Activated B cell treated with CpG ODN at 0.5 μM for 24 hours (primary cell): Measurements from ENCODE around the gene MYO1C. TPM values are rescaled to one million over a fixed set of nuclear protein-coding genes. Genes with fewer than 3 reads are reported as not detected.

Source experiments
- ATAC-seq: fragments of 200-7000 bp; cut with Tn5 transposase; one replicate; pipeline ENCODE4 v1.10.0; 2021; ENCODE audit warnings: low read depth, mild to moderate bottlenecking, moderate library complexity
- CTCF ChIA-PET: fragments of 350-600 bp; sonication (Branson Sonifier 250); formaldehyde crosslinking; loops from one replicate; lab custom pipeline; 2021; ENCODE audit warnings: antibody characterized with exemption; lab: Charles Lee
- POLR2A ChIA-PET: fragments of 350-600 bp; sonication (Branson Sonifier 250); formaldehyde crosslinking; loops from one replicate; lab custom pipeline; 2021; ENCODE audit warnings: antibody characterized with exemption; lab: Charles Lee
- DNase-seq: peaks from one replicate; pipeline ENCODE4 v3.0.0; 2022
- H3K27ac Mint-ChIP-seq: one replicate; pipeline ENCODE4 v1.8.0; 2020; ENCODE audit warnings: mixed read lengths
- H3K27me3 Mint-ChIP-seq: one replicate; pipeline ENCODE4 v1.8.0; 2021; ENCODE audit warnings: mixed read lengths
- H3K36me3 Mint-ChIP-seq: one replicate; pipeline ENCODE4 v1.8.0; 2021; ENCODE audit warnings: low read depth, mixed read lengths
- H3K4me1 Mint-ChIP-seq: one replicate; pipeline ENCODE4 v1.8.0; 2021; ENCODE audit warnings: mixed read lengths
- H3K4me3 Mint-ChIP-seq: one replicate; pipeline ENCODE4 v1.8.0; 2020; ENCODE audit warnings: mild to moderate bottlenecking, mixed read lengths
- H3K9me3 Mint-ChIP-seq: one replicate; pipeline ENCODE4 v1.8.0; 2020; ENCODE audit warnings: mixed read lengths
- intact Hi-C: fragments of 100-400 bp; cut with micrococcal nuclease; formaldehyde crosslinking; loops from one replicate; pipeline ENCODE4 v1.15.1; 2024
- total RNA-seq: library from RNA; stranded (reverse); gene quantifications from 2 replicates; pipeline ENCODE4 v1.2.3, GENCODE V29; 2022
- TF ChIP-seq, protein P1 (sequence below): fragments of 200-600 bp; IDR thresholded peaks from one replicate; pipeline ENCODE4 v1.8.0; 2022; ENCODE audit warnings: antibody characterized with exemption, mild to moderate bottlenecking

MYO1C gene
- total RNA-seq, 1 donor from 2014 or later = 190 TPM

DNA sequence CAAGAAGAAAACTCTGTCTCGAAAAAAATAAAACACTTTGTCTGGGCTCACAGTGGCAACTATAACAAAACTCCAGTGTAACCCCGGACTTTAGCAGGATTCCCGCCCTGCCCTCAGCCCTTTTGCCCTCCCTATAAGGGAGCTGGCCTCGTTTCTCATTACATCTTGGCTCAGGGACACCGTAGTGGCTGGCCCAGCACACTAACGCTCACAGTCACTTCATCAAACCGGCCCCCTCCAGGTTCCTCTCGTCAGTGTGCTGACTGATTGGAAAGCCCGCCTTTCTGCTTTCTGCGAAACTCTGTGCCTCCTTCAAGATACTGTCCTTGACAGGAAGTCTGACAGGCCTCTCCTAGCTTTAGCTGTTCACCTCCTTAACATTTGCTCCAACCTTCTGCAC is 11.2 kb upstream of the MYO1C start:
- ChIA-PET CTCF (no interaction called here), POLR2A (no interaction called here)
- Mint-ChIP-seq H3K4me3 (no peak overlapping the region), H3K9me3 (no peaks in the 10 kb centered on the region), H3K27ac (no peak overlapping the region), H3K36me3 (peaks cover 40% of the 10 kb centered on the region), H3K4me1 (no peaks in the 10 kb centered on the region), H3K27me3 (no peaks in the 10 kb centered on the region)
- intact Hi-C loops = no loop called here
- ATAC-seq (no peak), DNase-seq (no peak)
- TF ChIP-seq, protein P1, sequence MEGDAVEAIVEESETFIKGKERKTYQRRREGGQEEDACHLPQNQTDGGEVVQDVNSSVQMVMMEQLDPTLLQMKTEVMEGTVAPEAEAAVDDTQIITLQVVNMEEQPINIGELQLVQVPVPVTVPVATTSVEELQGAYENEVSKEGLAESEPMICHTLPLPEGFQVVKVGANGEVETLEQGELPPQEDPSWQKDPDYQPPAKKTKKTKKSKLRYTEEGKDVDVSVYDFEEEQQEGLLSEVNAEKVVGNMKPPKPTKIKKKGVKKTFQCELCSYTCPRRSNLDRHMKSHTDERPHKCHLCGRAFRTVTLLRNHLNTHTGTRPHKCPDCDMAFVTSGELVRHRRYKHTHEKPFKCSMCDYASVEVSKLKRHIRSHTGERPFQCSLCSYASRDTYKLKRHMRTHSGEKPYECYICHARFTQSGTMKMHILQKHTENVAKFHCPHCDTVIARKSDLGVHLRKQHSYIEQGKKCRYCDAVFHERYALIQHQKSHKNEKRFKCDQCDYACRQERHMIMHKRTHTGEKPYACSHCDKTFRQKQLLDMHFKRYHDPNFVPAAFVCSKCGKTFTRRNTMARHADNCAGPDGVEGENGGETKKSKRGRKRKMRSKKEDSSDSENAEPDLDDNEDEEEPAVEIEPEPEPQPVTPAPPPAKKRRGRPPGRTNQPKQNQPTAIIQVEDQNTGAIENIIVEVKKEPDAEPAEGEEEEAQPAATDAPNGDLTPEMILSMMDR = no peak

DNA sequence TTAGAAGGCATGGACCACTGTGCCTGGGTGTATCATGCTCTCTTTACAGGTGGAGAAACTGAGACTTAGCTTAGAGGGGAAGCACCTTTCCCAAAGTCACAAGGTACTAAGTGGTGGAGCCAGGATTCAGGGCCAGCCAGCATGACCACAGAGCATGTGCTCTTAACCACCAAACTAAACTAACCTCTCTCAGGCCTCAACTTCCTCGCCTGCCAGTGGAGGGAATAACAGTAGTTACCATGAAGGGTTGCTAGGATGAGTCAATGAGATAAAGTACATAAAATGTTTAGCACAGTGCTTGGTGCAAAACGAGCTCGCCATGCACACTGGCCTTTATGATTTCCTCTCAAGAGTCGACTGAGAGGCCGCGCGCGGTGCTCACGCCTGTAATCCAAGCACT is 6.4 kb upstream of the MYO1C start:
- Mint-ChIP-seq H3K9me3 (no peaks in the 10 kb centered on the region), H3K4me3 (no peak overlapping the region), H3K4me1 (peaks cover under 1% of the 10 kb centered on the region), H3K27ac (no peak overlapping the region), H3K36me3 (peaks cover 30% of the 10 kb centered on the region), H3K27me3 (no peaks in the 10 kb centered on the region)
- DNase-seq (no peak), ATAC-seq (no peak)
- ChIA-PET CTCF (interaction anchor here (1.6 kb wide), 1 partner anchor 16 kb away, joined by 5 read pairs; no protein-coding TSS in a partner anchor), POLR2A (interaction anchor here (0.7 to 1.1 kb wide), 2 partner anchors 10 to 35 kb away, joined by 3 to 4 read pairs; no protein-coding TSS in a partner anchor)
- TF ChIP-seq, protein P1 = no peak
- intact Hi-C loops = no loop called here

DNA sequence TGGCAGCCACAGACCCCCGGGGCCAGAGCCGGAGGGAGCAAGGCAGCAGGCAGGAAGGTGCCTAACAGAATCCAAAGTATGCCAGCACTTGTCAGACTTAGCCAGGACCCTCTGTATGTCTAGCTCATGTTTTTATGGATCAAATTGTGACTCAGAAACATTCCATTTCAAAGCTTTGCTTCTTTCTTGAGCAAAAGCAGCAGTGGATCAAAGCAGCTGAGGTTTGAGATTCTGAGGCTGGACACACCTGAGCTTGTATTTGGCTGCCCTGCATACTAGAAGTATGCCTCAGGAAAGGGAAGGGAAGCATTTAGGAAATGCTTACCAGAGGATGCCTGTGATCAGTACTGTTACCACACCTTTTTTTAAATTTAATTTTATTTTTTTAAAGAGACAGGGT is 5.7 kb upstream of the MYO1C start:
- H3K4me3 Mint-ChIP-seq = no peak overlapping the region
- POLR2A ChIA-PET = interaction anchor here (0.7 to 1.1 kb wide), 2 partner anchors 10 to 34 kb away, joined by 3 to 4 read pairs; no protein-coding TSS in a partner anchor
- no peaks in the 10 kb centered on the region for H3K9me3 Mint-ChIP-seq
- peaks cover 6% of the 10 kb centered on the region for H3K4me1 Mint-ChIP-seq
- no peak for DNase-seq
- CTCF ChIA-PET = interaction anchor here (1.6 kb wide), 1 partner anchor 17 kb away, joined by 5 read pairs; no protein-coding TSS in a partner anchor
- peaks cover 28% of the 10 kb centered on the region for H3K36me3 Mint-ChIP-seq
- intact Hi-C loops = no loop called here
- TF ChIP-seq, protein P1 = no peak
- no peak overlapping the region for H3K27ac Mint-ChIP-seq
- H3K27me3 Mint-ChIP-seq = no peaks in the 10 kb centered on the region
- no peak for ATAC-seq

DNA sequence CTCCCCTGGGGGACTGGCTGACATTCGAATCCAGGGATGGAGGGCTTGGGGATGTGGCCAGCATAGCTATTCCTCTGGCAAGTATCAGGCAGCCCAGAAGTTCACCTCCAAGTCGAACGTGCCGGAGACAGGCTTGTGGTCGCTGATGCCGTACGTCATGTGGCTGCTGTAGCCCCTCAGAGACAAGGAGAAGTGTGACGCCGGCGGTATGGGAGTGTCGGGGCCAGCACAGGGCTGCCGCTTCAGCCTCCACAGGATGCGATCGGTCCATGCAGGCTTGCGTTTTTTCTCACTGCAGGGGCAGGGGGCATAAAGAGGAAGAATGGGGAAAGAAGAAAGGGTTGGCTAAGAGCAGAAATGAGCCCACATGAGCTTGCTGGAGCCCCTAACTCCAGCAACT is 5.3 kb upstream of the MYO1C start:
- CTCF ChIA-PET = interaction anchor here (1.6 kb wide), 1 partner anchor 17 kb away, joined by 5 read pairs; no protein-coding TSS in a partner anchor

DNA sequence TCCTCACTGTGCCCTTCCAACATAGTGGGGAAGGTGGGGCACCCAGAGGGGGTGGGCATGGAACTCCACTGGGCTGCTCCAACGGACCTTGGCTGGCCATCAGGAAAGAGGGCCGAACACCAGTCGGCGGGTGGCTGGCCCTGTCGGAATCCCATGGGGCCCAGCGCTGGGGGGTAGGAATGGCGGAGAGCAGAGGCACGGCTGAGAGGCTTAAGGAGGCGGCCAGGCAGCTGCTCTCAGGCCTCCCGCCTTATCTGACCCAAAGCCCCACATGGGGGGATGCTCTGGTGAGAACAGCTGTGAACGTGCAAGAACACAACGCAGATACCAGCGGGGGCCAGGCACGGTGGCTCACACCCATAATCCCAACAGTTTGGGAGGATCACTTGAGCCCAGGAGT is 4.4 kb upstream of the MYO1C start:
- H3K27ac Mint-ChIP-seq = no peak overlapping the region
- ATAC-seq = no peak
- ChIA-PET POLR2A (interaction anchor here (0.6 kb wide), 1 partner anchor 209 kb away, joined by 6 read pairs; no protein-coding TSS in a partner anchor), CTCF (no interaction called here)
- TF ChIP-seq, protein P1 = no peak
- H3K9me3 Mint-ChIP-seq = no peaks in the 10 kb centered on the region
- intact Hi-C loops = no loop called here
- H3K36me3 Mint-ChIP-seq = peaks cover 27% of the 10 kb centered on the region
- no peak for DNase-seq
- peaks cover 18% of the 10 kb centered on the region for H3K4me1 Mint-ChIP-seq
- no peak overlapping the region for H3K4me3 Mint-ChIP-seq
- no peaks in the 10 kb centered on the region for H3K27me3 Mint-ChIP-seq

More for the DNA sequence above, 5.3 kb upstream of the MYO1C start:
- peaks cover 28% of the 10 kb centered on the region for H3K36me3 Mint-ChIP-seq
- no peak overlapping the region for H3K4me3 Mint-ChIP-seq
- no peaks in the 10 kb centered on the region for H3K9me3 Mint-ChIP-seq
- H3K27me3 Mint-ChIP-seq = no peaks in the 10 kb centered on the region
- TF ChIP-seq, protein P1 = no peak
- peaks cover 9% of the 10 kb centered on the region for H3K4me1 Mint-ChIP-seq
- DNase-seq = no peak
- intact Hi-C loops = no loop called here
- no peak for ATAC-seq
- POLR2A ChIA-PET = interaction anchor here (0.7 to 1.1 kb wide), 2 partner anchors 9 to 34 kb away, joined by 3 to 4 read pairs; no protein-coding TSS in a partner anchor
- no peak overlapping the region for H3K27ac Mint-ChIP-seq
